NCI-H2227 (cell line): ENCODE data around the gene ATP23.

Experiments
- DNase-seq: peaks from one replicate; lab custom pipeline; 2025; ENCODE audit not compliant: unreplicated experiment; lab: John Stamatoyannopoulos, UW

ATP23 gene

GRCh38 chr12:57966536-57966935 is 25.2 kb downstream of the ATP23 start:
- DNase-seq: no peak

GRCh38 chr12:57983146-57983857 is 41.9 kb downstream of the ATP23 start:
- peak; percentile 12 for DNase-seq

- no peak for DNase-seq
Observed at GRCh38 chr12:57983858-57984505, 42.6 kb downstream of the ATP23 start.

GRCh38 chr12:57984629-57985151 is 43.3 kb downstream of the ATP23 start:
- DNase-seq: no peak

- no peak for DNase-seq
Observed at GRCh38 chr12:57985685-57986084, 44.3 kb downstream of the ATP23 start.

GRCh38 chr12:57989838-57990237 is 48.5 kb downstream of the ATP23 start:
- no peak for DNase-seq

- no peak for DNase-seq
Observed at GRCh38 chr12:57990241-57990883, 49.0 kb downstream of the ATP23 start.

GRCh38 chr12:57992001-57992400 is 50.6 kb downstream of the ATP23 start:
- DNase-seq: no peak

GRCh38 chr12:57993030-57993429 is 51.7 kb downstream of the ATP23 start:
- DNase-seq: no peak

GRCh38 chr12:57993834-57994233 is 52.5 kb downstream of the ATP23 start:
- DNase-seq: no peak

- no peak for DNase-seq
Observed at GRCh38 chr12:57996520-57996919, 55.2 kb downstream of the ATP23 start.

- DNase-seq: no peak
Observed at GRCh38 chr12:57998251-57998650, 56.9 kb downstream of the ATP23 start.

- no peak for DNase-seq
Observed at GRCh38 chr12:58000499-58000898, 59.1 kb downstream of the ATP23 start.

GRCh38 chr12:58007875-58008274 is 66.5 kb downstream of the ATP23 start:
- no peak for DNase-seq

- DNase-seq: no peak
Observed at GRCh38 chr12:58008634-58009033, 67.3 kb downstream of the ATP23 start.
